Tibial nerve (tissue), 4 donors: ENCODE data around the gene APBA3. TPM values are rescaled to one million over a fixed set of nuclear protein-coding genes. Genes with fewer than 3 reads are reported as not detected.

Experiments
- DNase-seq, 2 donors: peaks; one replicate each; pipeline ENCODE4 v3.0.0-alpha.2; 2019; ENCODE audit warnings: low spot score in 2 of 2
- H3K27ac ChIP-seq, 4 donors: fragments of 200-600 bp; sonication (generic) in 3 of 4; one replicate each; pipeline ENCODE4 v1.5.1; 2017 to 2019; ENCODE audit warnings: mild to moderate bottlenecking in 1 of 4
- H3K27me3 ChIP-seq, 2 donors: fragments of 200-600 bp; sonication (generic) in 1 of 2; one replicate each; pipeline versions ENCODE4 v1.5.1 to v1.6.0; 2017 to 2019
- H3K36me3 ChIP-seq, 3 donors: fragments of 200-600 bp; sonication (generic); one replicate each; pipeline ENCODE4 v1.5.1; 2018 to 2019
- H3K4me1 ChIP-seq, 4 donors: fragments of 200-600 bp; sonication (generic) in 3 of 4; one replicate each; pipeline ENCODE4 v1.5.1; 2017 to 2019
- H3K4me3 ChIP-seq, 4 donors: fragments of 200-600 bp; sonication (generic) in 3 of 4; one replicate each; pipeline ENCODE4 v1.5.1; 2017 to 2019; ENCODE audit warnings: mild to moderate bottlenecking in 1 of 4, moderate library complexity in 1 of 4
- H3K9me3 ChIP-seq, 4 donors: fragments of 200-600 bp; sonication (generic) in 3 of 4; one replicate each; pipeline ENCODE4 v1.5.1; 2017 to 2019
- EP300 ChIP-seq, 2 donors: sonication (generic); formaldehyde crosslinking; IDR thresholded peaks; one replicate each; pipeline ENCODE4 v1.6.1; 2017; ENCODE audit warnings: antibody characterized with exemption in 2 of 2, mild to moderate bottlenecking in 1 of 2
- POLR2A ChIP-seq, 2 donors: fragments of 450-650 bp; IDR thresholded peaks; one replicate each; pipeline ENCODE4 v1.6.1; 2017; ENCODE audit warnings: antibody characterized with exemption in 2 of 2, mild to moderate bottlenecking in 2 of 2, moderate library complexity in 2 of 2
- WGBS, 2 donors: methylation state at CpG; one replicate each; pipeline ENCODE4 v1.1.5; 2018; 5-methylcytosine and 5-hydroxymethylcytosine counted together
- total RNA-seq, 4 donors: library from RNA; depleted of rRNA; stranded (reverse); fragments of >200 nt; gene quantifications; one replicate each; pipeline ENCODE4 v1.1.0, GENCODE V29; 2016
- TF ChIP-seq, protein P1 (sequence below), 5 experiments: fragments of 200-600 bp in 3 of 5; fragments of 450-650 bp in 2 of 5; sonication (generic) in 3 of 5; IDR thresholded peaks; one replicate each; pipeline ENCODE4 v1.5.1; 2016 to 2019; ENCODE audit warnings: antibody characterized with exemption in 5 of 5, mild to moderate bottlenecking in 3 of 5, moderate library complexity in 2 of 5

The APBA3 gene
- total RNA-seq, 4 donors from 2014 or later = 21.6 to 51.0 (median 34.7) TPM

- H3K27ac ChIP-seq = no peak overlapping the region
Observed at GRCh38 chr19:3736106-3736724, 25.3 kb downstream of the APBA3 start.

GRCh38 chr19:3734310-3734600 is 27.2 kb downstream of the APBA3 start:
- H3K4me1 ChIP-seq = no peaks in the 10 kb centered on the region
- peaks cover 0 to 25% (median 0%) of the 10 kb centered on the region in 4 donors for H3K9me3 ChIP-seq
- no peak for DNase-seq
- TF ChIP-seq, protein P1, sequence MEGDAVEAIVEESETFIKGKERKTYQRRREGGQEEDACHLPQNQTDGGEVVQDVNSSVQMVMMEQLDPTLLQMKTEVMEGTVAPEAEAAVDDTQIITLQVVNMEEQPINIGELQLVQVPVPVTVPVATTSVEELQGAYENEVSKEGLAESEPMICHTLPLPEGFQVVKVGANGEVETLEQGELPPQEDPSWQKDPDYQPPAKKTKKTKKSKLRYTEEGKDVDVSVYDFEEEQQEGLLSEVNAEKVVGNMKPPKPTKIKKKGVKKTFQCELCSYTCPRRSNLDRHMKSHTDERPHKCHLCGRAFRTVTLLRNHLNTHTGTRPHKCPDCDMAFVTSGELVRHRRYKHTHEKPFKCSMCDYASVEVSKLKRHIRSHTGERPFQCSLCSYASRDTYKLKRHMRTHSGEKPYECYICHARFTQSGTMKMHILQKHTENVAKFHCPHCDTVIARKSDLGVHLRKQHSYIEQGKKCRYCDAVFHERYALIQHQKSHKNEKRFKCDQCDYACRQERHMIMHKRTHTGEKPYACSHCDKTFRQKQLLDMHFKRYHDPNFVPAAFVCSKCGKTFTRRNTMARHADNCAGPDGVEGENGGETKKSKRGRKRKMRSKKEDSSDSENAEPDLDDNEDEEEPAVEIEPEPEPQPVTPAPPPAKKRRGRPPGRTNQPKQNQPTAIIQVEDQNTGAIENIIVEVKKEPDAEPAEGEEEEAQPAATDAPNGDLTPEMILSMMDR (IDR thresholded peaks at IDR 0.05) = no peak
- no peak for TF ChIP-seq EP300 (IDR thresholded peaks at IDR 0.05)
- H3K4me3 ChIP-seq = no peak overlapping the region
- no peaks in the 10 kb centered on the region for H3K27me3 ChIP-seq
- no peak overlapping the region for H3K27ac ChIP-seq
- WGBS, 2 donors = 89 to 96% methylated on average over 12 to 14 of the region's 14 CpGs
- no peaks in the 10 kb centered on the region for H3K36me3 ChIP-seq

More at GRCh38 chr19:3736106-3736724, 25.3 kb downstream of the APBA3 start:
- H3K4me1 ChIP-seq = no peaks in the 10 kb centered on the region
- 69 to 76% methylated on average over 14 to 20 of the region's 21 CpGs for WGBS, 2 donors
- H3K36me3 ChIP-seq = no peaks in the 10 kb centered on the region
- no peak for TF ChIP-seq POLR2A (IDR thresholded peaks at IDR 0.05)
- TF ChIP-seq, protein P1 (IDR thresholded peaks at IDR 0.05) = no peak
- no peak for TF ChIP-seq EP300 (IDR thresholded peaks at IDR 0.05)
- DNase-seq = no peak
- H3K9me3 ChIP-seq = peaks cover 0 to 7% (median 0%) of the 10 kb centered on the region in 4 donors
- H3K4me3 ChIP-seq = no peak overlapping the region
- H3K27me3 ChIP-seq = no peaks in the 10 kb centered on the region

- no peak for TF ChIP-seq POLR2A (IDR thresholded peaks at IDR 0.05)
- TF ChIP-seq, protein P1 (IDR thresholded peaks at IDR 0.05) = no peak
- TF ChIP-seq EP300 (IDR thresholded peaks at IDR 0.05) = no peak
Observed at GRCh38 chr19:3733549-3734309, 27.8 kb downstream of the APBA3 start.

GRCh38 chr19:3732108-3732507 is 29.4 kb downstream of the APBA3 start:
- no peak overlapping the region for H3K4me3 ChIP-seq
- no peak overlapping the region for H3K27ac ChIP-seq
- no peak for DNase-seq
- TF ChIP-seq, protein P1 (IDR thresholded peaks at IDR 0.05) = no peak
- no peak for TF ChIP-seq POLR2A (IDR thresholded peaks at IDR 0.05)
- 75 to 93% methylated on average over 1 of the region's 1 CpG for WGBS, 2 donors
- H3K27me3 ChIP-seq = no peaks in the 10 kb centered on the region
- H3K4me1 ChIP-seq = no peaks in the 10 kb centered on the region
- H3K36me3 ChIP-seq = no peaks in the 10 kb centered on the region
- H3K9me3 ChIP-seq = peaks cover 0 to 28% (median 0%) of the 10 kb centered on the region in 4 donors

More at GRCh38 chr19:3733549-3734309, 27.8 kb downstream of the APBA3 start:
- WGBS, 2 donors = 80 to 83% methylated on average over 19 to 20 of the region's 20 CpGs
- H3K4me1 ChIP-seq = no peaks in the 10 kb centered on the region
- peaks cover 0 to 28% (median 0%) of the 10 kb centered on the region in 4 donors for H3K9me3 ChIP-seq
- H3K27me3 ChIP-seq = no peaks in the 10 kb centered on the region
- H3K36me3 ChIP-seq = no peaks in the 10 kb centered on the region
- DNase-seq = no peak
- H3K27ac ChIP-seq = no peak overlapping the region
- H3K4me3 ChIP-seq = no peak overlapping the region

- peaks cover 0 to 10% of the 10 kb centered on the region in 2 donors for H3K27me3 ChIP-seq
- peaks cover 0 to 28% (median 0%) of the 10 kb centered on the region in 4 donors for H3K9me3 ChIP-seq
- WGBS, 2 donors = 93 to 94% methylated on average over 17 to 32 of the region's 32 CpGs
- no peaks in the 10 kb centered on the region for H3K4me1 ChIP-seq
- no peak overlapping the region for H3K27ac ChIP-seq
- no peak overlapping the region for H3K4me3 ChIP-seq
- H3K36me3 ChIP-seq = no peaks in the 10 kb centered on the region
- DNase-seq = no peak
- TF ChIP-seq POLR2A (IDR thresholded peaks at IDR 0.05) = no peak
Observed at GRCh38 chr19:3730457-3730958, 31.0 kb downstream of the APBA3 start.
